ENCODE data around the gene DIS3L2. TPM values are rescaled to one million over a fixed set of nuclear protein-coding genes. Genes with fewer than 3 reads are reported as not detected.
"Not testable (repeated sequence)": the region's sequence is repeated elsewhere in the genome, so short reads cannot be mapped to it uniquely, and the experiment has no call there.

Gene DIS3L2
- total RNA-seq, 4 donors from 2014 or later: 52.8 to 74.9 (median 61.8) TPM

DNA sequence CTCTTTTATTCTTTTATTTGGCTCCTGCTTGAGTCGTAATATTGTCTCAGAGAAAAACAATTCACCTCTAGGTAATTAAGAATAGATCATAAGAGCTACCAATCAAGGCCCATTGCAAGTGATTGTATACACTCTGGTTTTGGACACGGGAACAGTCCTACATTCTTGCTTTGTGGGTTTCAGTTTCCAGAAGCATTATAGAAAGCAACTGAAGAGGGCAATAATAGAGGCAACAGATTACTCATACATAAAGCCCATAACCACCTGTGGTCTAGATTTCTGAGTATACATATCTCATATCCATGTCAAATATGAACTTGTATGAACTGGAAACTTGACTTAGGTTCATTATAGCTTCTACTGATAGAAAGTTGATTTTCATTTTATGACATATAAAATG is 65.4 kb downstream of the DIS3L2 start:
- Histone ChIP-seq H3K9me3 (no peaks in the 10 kb centered on the region), H3K27me3 (no peaks in the 10 kb centered on the region), H3K4me3 (no peak overlapping the region), H3K27ac (no peak overlapping the region), H3K36me3 (peaks cover 0 to 69% (median 0%) of the 10 kb centered on the region in 3 donors), H3K4me1 (peaks cover 0 to 17% (median 0%) of the 10 kb centered on the region in 4 donors)
- no peak for DNase-seq (ENCODE audit: low spot score in 2 of 2)
- 94 to 95% methylated on average over 2 of the region's 2 CpGs for WGBS, 2 donors
- TF ChIP-seq, protein P1, sequence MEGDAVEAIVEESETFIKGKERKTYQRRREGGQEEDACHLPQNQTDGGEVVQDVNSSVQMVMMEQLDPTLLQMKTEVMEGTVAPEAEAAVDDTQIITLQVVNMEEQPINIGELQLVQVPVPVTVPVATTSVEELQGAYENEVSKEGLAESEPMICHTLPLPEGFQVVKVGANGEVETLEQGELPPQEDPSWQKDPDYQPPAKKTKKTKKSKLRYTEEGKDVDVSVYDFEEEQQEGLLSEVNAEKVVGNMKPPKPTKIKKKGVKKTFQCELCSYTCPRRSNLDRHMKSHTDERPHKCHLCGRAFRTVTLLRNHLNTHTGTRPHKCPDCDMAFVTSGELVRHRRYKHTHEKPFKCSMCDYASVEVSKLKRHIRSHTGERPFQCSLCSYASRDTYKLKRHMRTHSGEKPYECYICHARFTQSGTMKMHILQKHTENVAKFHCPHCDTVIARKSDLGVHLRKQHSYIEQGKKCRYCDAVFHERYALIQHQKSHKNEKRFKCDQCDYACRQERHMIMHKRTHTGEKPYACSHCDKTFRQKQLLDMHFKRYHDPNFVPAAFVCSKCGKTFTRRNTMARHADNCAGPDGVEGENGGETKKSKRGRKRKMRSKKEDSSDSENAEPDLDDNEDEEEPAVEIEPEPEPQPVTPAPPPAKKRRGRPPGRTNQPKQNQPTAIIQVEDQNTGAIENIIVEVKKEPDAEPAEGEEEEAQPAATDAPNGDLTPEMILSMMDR (IDR thresholded peaks at IDR 0.05): no peak
- TF ChIP-seq EP300 (IDR thresholded peaks at IDR 0.05) (no peak), POLR2A (IDR thresholded peaks at IDR 0.05) (no peak)

DNA sequence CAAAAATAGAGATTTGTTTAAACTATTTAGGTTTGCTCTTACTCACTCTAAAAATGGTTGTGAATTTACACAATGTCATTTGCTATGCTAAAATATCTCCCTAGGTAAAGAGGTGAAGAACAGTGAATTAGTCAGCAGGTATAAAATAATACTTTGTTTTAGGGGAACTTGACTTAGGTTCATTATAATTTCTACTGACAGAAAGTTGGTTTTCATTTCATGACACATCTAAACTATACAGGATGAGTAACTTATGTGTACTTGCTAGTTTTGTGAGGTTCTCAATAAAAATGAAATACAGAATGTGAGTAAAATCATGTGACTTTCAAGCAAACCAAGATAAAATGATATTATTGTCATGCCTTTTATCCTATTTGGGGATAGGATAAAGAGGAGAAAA is 66.0 kb downstream of the DIS3L2 start:
- Histone ChIP-seq H3K4me3 (no peak overlapping the region), H3K36me3 (peaks cover 0 to 64% (median 0%) of the 10 kb centered on the region in 3 donors), H3K4me1 (peaks cover 0 to 17% (median 0%) of the 10 kb centered on the region in 4 donors), H3K27me3 (no peaks in the 10 kb centered on the region), H3K27ac (no peak overlapping the region), H3K9me3 (peaks cover 0 to 2% (median 0%) of the 10 kb centered on the region in 4 donors)
- no peak for DNase-seq (ENCODE audit: low spot score in 2 of 2)
- TF ChIP-seq, protein P1 (IDR thresholded peaks at IDR 0.05): no peak

DNA sequence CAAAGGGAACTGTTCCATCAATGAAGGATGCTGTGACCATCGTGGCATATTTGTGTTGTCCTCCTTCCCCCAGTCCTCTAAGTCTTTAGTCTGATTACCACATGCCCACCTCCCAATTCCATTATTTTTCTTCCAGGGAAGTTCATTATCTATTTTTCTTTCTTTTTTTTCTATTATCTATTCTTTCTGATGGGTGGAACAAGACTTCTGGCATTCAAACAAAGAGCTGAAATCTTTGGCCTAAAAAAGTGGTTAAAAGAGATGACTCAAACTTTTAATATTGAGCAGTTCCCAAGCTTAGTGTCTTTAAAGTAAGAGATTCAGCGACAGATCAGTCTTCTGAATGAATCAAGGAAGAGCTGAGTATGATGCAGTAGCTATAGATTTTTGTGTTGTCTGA is 66.6 kb downstream of the DIS3L2 start:
- Histone ChIP-seq H3K36me3 (peaks cover 0 to 59% (median 0%) of the 10 kb centered on the region in 3 donors), H3K4me1 (peaks cover 0 to 17% (median 0%) of the 10 kb centered on the region in 4 donors), H3K27ac (no peak overlapping the region), H3K27me3 (no peaks in the 10 kb centered on the region), H3K4me3 (no peak overlapping the region), H3K9me3 (peaks cover 0 to 6% (median 0%) of the 10 kb centered on the region in 4 donors)
- DNase-seq (ENCODE audit: low spot score in 2 of 2): no peak
- TF ChIP-seq POLR2A (IDR thresholded peaks at IDR 0.05) (no peak), EP300 (IDR thresholded peaks at IDR 0.05) (no peak)
- TF ChIP-seq, protein P1 (IDR thresholded peaks at IDR 0.05): no peak
- WGBS, 2 donors: 83 to 85% methylated on average over 2 of the region's 2 CpGs

DNA sequence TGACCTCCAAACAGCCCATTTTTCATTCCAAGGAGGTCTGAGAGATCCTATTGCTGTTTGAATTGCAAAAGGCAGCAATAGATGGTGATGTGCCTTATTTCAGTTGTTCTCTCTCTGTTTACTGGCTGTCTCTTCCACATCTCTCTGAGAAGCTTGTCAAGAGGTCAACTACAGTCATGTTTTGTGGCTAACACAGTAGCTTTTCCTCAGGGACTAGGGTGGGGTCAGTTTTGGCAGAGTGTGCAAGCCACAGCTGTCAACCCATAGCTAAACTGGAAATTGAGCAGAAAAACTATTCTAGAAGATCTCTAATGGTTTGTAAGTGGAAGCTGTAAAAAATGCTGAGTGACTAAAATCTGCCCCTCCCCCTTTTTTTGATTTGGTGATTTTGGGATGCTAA is 67.1 kb downstream of the DIS3L2 start:
- Histone ChIP-seq H3K36me3 (peaks cover 0 to 53% (median 0%) of the 10 kb centered on the region in 3 donors), H3K27ac (no peak overlapping the region), H3K9me3 (peaks cover 0 to 6% (median 0%) of the 10 kb centered on the region in 4 donors), H3K4me1 (peaks cover 0 to 17% (median 0%) of the 10 kb centered on the region in 4 donors), H3K27me3 (no peaks in the 10 kb centered on the region), H3K4me3 (no peak overlapping the region)
- DNase-seq (ENCODE audit: low spot score in 2 of 2): no peak
- TF ChIP-seq, protein P1 (IDR thresholded peaks at IDR 0.05): no peak
- TF ChIP-seq POLR2A (IDR thresholded peaks at IDR 0.05) (no peak), EP300 (IDR thresholded peaks at IDR 0.05) (no peak)

DNA sequence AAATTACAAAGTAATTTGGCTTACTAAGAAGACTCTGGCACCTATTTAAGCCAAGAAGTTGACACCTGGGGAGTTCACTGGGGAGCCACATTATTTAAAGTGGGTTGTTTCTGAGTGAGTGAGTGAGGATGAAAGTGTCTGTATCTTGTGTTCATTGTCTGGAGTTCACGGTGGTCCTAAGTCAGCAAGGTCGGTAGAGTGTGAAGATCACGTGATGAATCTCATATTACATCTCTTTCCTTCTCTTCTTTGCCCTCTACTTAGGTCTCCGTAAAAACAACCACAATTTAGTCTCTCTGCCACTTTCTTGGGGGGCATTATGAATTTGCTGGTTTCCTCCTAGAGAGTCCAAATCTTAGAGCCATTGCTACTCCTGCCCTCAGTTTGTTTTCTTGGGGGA is 67.8 kb downstream of the DIS3L2 start:
- Histone ChIP-seq H3K36me3 (peaks cover 0 to 48% (median 0%) of the 10 kb centered on the region in 3 donors), H3K27ac (no peak overlapping the region), H3K27me3 (no peaks in the 10 kb centered on the region), H3K4me1 (peaks cover 0 to 17% (median 0%) of the 10 kb centered on the region in 4 donors), H3K4me3 (no peak overlapping the region), H3K9me3 (peaks cover 0 to 6% (median 1%) of the 10 kb centered on the region in 4 donors)
- no peak for TF ChIP-seq EP300 (IDR thresholded peaks at IDR 0.05)
- no peak for DNase-seq (ENCODE audit: low spot score in 2 of 2)
- WGBS, 2 donors: 53 to 64% methylated on average over 4 of the region's 4 CpGs

DNA sequence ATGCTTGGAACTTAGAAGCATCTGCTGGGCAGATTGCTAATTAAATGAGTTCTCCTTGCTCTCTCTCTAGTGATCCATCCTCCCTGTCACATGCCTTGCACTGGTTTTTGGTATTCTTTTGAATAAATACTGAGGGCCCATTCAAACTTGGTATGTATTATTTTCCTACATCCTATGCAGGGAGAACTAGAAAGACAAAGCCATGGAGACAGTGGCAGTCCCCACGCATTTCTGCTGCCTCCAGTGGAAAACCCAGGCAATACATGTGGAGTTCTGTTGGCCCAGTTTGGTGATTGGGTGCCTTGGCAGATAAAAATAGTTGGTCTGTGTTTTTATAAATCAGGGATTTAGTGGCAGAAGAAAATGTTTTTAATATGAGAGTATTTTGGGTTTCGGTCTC is 68.7 kb downstream of the DIS3L2 start:
- Histone ChIP-seq H3K9me3 (peaks cover 0 to 12% (median 4%) of the 10 kb centered on the region in 4 donors), H3K36me3 (peaks cover 0 to 47% (median 0%) of the 10 kb centered on the region in 3 donors), H3K27ac (no peak overlapping the region), H3K4me3 (no peak overlapping the region), H3K27me3 (no peaks in the 10 kb centered on the region), H3K4me1 (peaks cover 0 to 17% (median 0%) of the 10 kb centered on the region in 4 donors)
- 84 to 94% methylated on average over 2 of the region's 2 CpGs for WGBS, 2 donors
- DNase-seq (ENCODE audit: low spot score in 2 of 2): no peak
- TF ChIP-seq EP300 (IDR thresholded peaks at IDR 0.05): no peak
- TF ChIP-seq, protein P1 (IDR thresholded peaks at IDR 0.05): no peak
- no peak for TF ChIP-seq POLR2A (IDR thresholded peaks at IDR 0.05)

DNA sequence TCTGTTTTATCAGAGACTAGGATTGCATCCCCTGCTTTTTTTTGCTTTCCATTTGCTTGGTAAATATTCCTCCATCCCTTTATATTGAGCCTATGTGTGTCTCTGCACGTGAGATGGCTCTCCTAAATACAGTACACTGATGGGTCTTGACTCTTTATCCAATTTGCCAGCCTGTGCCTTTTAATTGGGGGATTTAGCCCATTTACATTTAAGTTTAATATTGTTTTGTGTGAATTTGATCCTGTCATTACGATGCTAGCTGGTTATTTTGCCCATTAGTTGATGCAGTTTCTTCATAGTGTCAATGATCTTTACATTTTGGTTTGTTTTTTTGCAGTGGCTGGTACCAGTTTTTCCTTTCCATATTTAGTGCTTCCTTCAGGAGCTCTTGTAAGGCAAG is 73.8 kb downstream of the DIS3L2 start:
- H3K36me3 ChIP-seq: peaks cover 0 to 47% (median 0%) of the 10 kb centered on the region in 3 donors
- DNase-seq (ENCODE audit: low spot score in 2 of 2); H3K27ac ChIP-seq; H3K27me3 ChIP-seq; H3K4me3 ChIP-seq: not testable (repeated sequence)
- H3K4me1 ChIP-seq: peaks cover 0 to 22% (median 12%) of the 10 kb centered on the region in 4 donors
- H3K9me3 ChIP-seq: peaks cover 0 to 19% (median 4%) of the 10 kb centered on the region in 4 donors
- WGBS, 2 donors: 94% methylated on average over 2 of the region's 2 CpGs

DNA sequence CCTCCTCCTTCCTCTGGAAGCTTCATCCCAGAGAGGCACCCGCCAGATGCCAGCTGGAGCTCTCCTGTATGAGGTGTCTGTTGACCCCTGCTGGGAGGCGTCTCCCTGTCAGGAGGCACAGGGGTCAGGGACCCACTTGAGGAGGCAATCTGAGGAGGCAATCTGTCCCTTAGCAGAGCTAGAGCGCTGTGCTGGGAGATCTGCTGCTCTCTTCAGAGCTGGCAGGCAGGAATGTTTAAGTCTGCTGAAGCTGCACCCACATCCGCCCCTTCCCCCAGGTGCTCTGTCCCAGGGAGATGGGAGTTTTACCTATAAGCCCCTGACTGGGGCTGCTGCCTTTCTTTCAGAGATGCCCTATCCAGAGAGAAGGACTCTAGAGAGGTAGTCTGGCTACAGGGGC is 75.4 kb downstream of the DIS3L2 start:
- Histone ChIP-seq H3K9me3 (peaks cover 0 to 19% (median 4%) of the 10 kb centered on the region in 4 donors), H3K4me1 (peaks cover 0 to 23% (median 13%) of the 10 kb centered on the region in 4 donors), H3K36me3 (peaks cover 0 to 33% (median 0%) of the 10 kb centered on the region in 3 donors)
- not testable (repeated sequence) for H3K27me3 ChIP-seq; DNase-seq (ENCODE audit: low spot score in 2 of 2); H3K27ac ChIP-seq; H3K4me3 ChIP-seq
- WGBS, 2 donors: 92 to 100% methylated on average over 3 to 4 of the region's 4 CpGs
